ENCODE results near the gene HNRNPK. TPM values are rescaled to one million over a fixed set of nuclear protein-coding genes. Genes with fewer than 3 reads are reported as not detected.

Gene HNRNPK
- total and polyA plus RNA-seq, 2 of the 4 experiments (the other 2 are of a cell fraction), result 422 to 458 TPM

- POLR2A ChIA-PET (ENCODE audit: unreplicated experiment), result no interaction called here
- H2AK5ac ChIP-seq (ENCODE audit: low read depth, low read length), result no peak overlapping the region; the same call in 1 of the 2 replicates
- peaks cover 2% of the 10 kb centered on the region for H3K4me1 ChIP-seq (ENCODE audit: control insufficient read depth, insufficient read depth, low read length)
- H4K8ac ChIP-seq (ENCODE audit: low read depth in 2 of 2, low read length in 2 of 2), result peak overlapping the region in 1 of 2 experiments; percentile 93; a peak in 1 of 4 replicates
- CTCF ChIA-PET, result no interaction called here
- H3K4ac ChIP-seq (ENCODE audit: low read depth, low read length), result peak overlapping the region; percentile 51; the same call in 1 of the 2 replicates
- H2BK120ac ChIP-seq (ENCODE audit: low read depth, low read length), result peak overlapping the region; percentile 43; the same call in 1 of the 2 replicates
- no peaks in the 10 kb centered on the region for H3K9me3 ChIP-seq (ENCODE audit: control insufficient read depth, insufficient read depth, low read length)
- ATAC-seq (ENCODE audit: low read depth) (no peak), DNase-seq (no peak)
- no peak overlapping the region for H3K27ac ChIP-seq (ENCODE audit: insufficient read depth, low read length)
- peak overlapping the region; percentile 13 for H2BK5ac ChIP-seq (ENCODE audit: low read depth, low read length, poor library complexity, severe bottlenecking)
- TF ChIP-seq MXI1 (IDR thresholded peaks at IDR 0.05; ENCODE audit: borderline replicate concordance, low read depth, low read length) (no peak), RCOR1 (IDR thresholded peaks at IDR 0.05; ENCODE audit: insufficient replicate concordance, low read length) (no peak), NFE2L2 (IDR thresholded peaks at IDR 0.05; ENCODE audit: low read depth, low read length) (no peak), FOS (IDR thresholded peaks at IDR 0.05; ENCODE audit: low read depth, low read length) (no peak), SMC3 (IDR thresholded peaks at IDR 0.05; ENCODE audit: low read depth, low read length) (no peak), MAFK (IDR thresholded peaks at IDR 0.05; ENCODE audit: low read depth, low read length) (no peak), BHLHE40 (IDR thresholded peaks at IDR 0.05; ENCODE audit: low read depth, low read length) (no peak)
- H4K91ac ChIP-seq (ENCODE audit: insufficient read depth, low read depth, low read length), result no peak overlapping the region
- H2AK9ac ChIP-seq (replicated peaks; ENCODE audit: low read depth, low read length, poor library complexity), result no peak overlapping the region
- H2BK15ac ChIP-seq (ENCODE audit: low read depth, low read length), result no peak overlapping the region
- intact Hi-C loops (cut with micrococcal nuclease), result loop anchor here (10.0 kb wide), 1 partner anchor 283 kb away; the partner anchor contains the start of gene UBQLN1
- no peak overlapping the region for H3K56ac ChIP-seq (ENCODE audit: extremely low read depth, insufficient read depth, low read length)
- no peaks in the 10 kb centered on the region for H3K27me3 ChIP-seq (ENCODE audit: control insufficient read depth, insufficient read depth, low read length)
- peaks cover 3% of the 10 kb centered on the region; the same call in 1 of the 2 replicates for H3K36me3 ChIP-seq (ENCODE audit: control insufficient read depth, insufficient read depth, low read length)
- H3K79me1 ChIP-seq (ENCODE audit: low read depth in 1 of 2, low read length in 2 of 2), result peaks cover 12 to 26% of the 10 kb centered on the region in 2 experiments
- no peaks in the 10 kb centered on the region for H4K20me1 ChIP-seq (ENCODE audit: insufficient read depth, low read length)
- no peak overlapping the region for H3K9ac ChIP-seq (ENCODE audit: low read depth, low read length)
- no peak overlapping the region for H4K5ac ChIP-seq (ENCODE audit: low read depth, low read length)
- H3K23ac ChIP-seq (ENCODE audit: low read depth, low read length), result no peak overlapping the region
- no peak overlapping the region for H3K4me3 ChIP-seq (ENCODE audit: insufficient read depth, low read depth, low read length)
- no peak overlapping the region for H2AFZ ChIP-seq (replicated peaks; ENCODE audit: low read length, poor library complexity)
- no peak overlapping the region for H3K14ac ChIP-seq (replicated peaks; ENCODE audit: low read depth, low read length)
- no CpG with 5 or more reads among the region's 1 CpG for WGBS, 2 experiments (ENCODE audit: extremely low coverage in 2 of 2, insufficient read length in 1 of 2)
- no peak overlapping the region for H3K18ac ChIP-seq (ENCODE audit: low read depth, low read length)
- H3K9me1 ChIP-seq (ENCODE audit: insufficient read depth, low read length), result no peaks in the 10 kb centered on the region
- in situ Hi-C loops (cut with MboI; ENCODE audit: low sequenced_read_pairs), result no loop called here
- dilution Hi-C loops (cut with HindIII; ENCODE audit: low sequenced_read_pairs, unreplicated experiment), result no loop called here
- BruUV-seq (replicated peaks), result no TSS peak
- no peak overlapping the region for H2BK20ac ChIP-seq (ENCODE audit: low read depth, low read length)
- H3K4me2 ChIP-seq (ENCODE audit: low read depth, low read length), result no peak overlapping the region
Observed at GRCh38 chr9:83987402-83987791, 7.4 kb upstream of the HNRNPK start.

All from IMR-90 (cell line).